NCI-H1105 (cell line): ENCODE results near the gene CENPQ.

ENCODE experiments used
- DNase-seq: peaks from one replicate; lab custom pipeline; 2025; lab: John Stamatoyannopoulos, UW

CENPQ gene

GRCh38 chr6:49506569-49507111 is 43.5 kb downstream of the CENPQ start:
- DNase-seq = no peak

- DNase-seq = no peak
These were observed 46.2 kb downstream of the CENPQ start for GRCh38 chr6:49509342-49509741.

GRCh38 chr6:49513153-49513989 is 50.2 kb downstream of the CENPQ start:
- no peak for DNase-seq

- DNase-seq = no peak
These were observed 51.7 kb downstream of the CENPQ start for GRCh38 chr6:49514571-49515484.

GRCh38 chr6:49515485-49516146 is 52.4 kb downstream of the CENPQ start:
- no peak for DNase-seq

- no peak for DNase-seq
These were observed 53.0 kb downstream of the CENPQ start for GRCh38 chr6:49516147-49516505.

GRCh38 chr6:49517919-49518318 is 54.7 kb downstream of the CENPQ start:
- DNase-seq = no peak

- DNase-seq = no peak
These were observed 56.5 kb downstream of the CENPQ start for GRCh38 chr6:49519660-49520059.

- DNase-seq = no peak
These were observed 59.8 kb downstream of the CENPQ start for GRCh38 chr6:49522710-49523593.

GRCh38 chr6:49523901-49524300 is 60.7 kb downstream of the CENPQ start:
- DNase-seq = no peak

- DNase-seq = no peak
These were observed 61.4 kb downstream of the CENPQ start for GRCh38 chr6:49524541-49524940.

GRCh38 chr6:49526598-49526997 is 63.4 kb downstream of the CENPQ start:
- DNase-seq = no peak

- no peak for DNase-seq
These were observed 64.2 kb downstream of the CENPQ start for GRCh38 chr6:49527320-49527719.

- DNase-seq = no peak
These were observed 65.4 kb downstream of the CENPQ start for GRCh38 chr6:49528571-49528970.

GRCh38 chr6:49530141-49530776 is 67.1 kb downstream of the CENPQ start:
- no peak for DNase-seq

GRCh38 chr6:49531774-49532569 is 68.8 kb downstream of the CENPQ start:
- DNase-seq = peak; percentile 63

GRCh38 chr6:49535795-49536194 is 72.6 kb downstream of the CENPQ start:
- DNase-seq = no peak

GRCh38 chr6:49539102-49539501 is 75.9 kb downstream of the CENPQ start:
- DNase-seq = no peak

GRCh38 chr6:49540614-49541013 is 77.4 kb downstream of the CENPQ start:
- DNase-seq = no peak

- DNase-seq = peak; percentile 17
These were observed 78.1 kb downstream of the CENPQ start for GRCh38 chr6:49541210-49541724.
